ENCODE measurements around the gene MYO9B. TPM values are rescaled to one million over a fixed set of nuclear protein-coding genes. Genes with fewer than 3 reads are reported as not detected.
A peak's percentile ranks its signal among the peaks of the same experiment; 100 is the strongest.

The MYO9B gene
- total and polyA plus RNA-seq, 9 of the 15 experiments (the other 6 are each of a cell fraction or from before 2014, with no cell fraction given), result 2.4 to 77.6 (median 23.0) TPM

GRCh38 chr19:17035842-17036424 is 39.6 kb upstream of the MYO9B start (continued):
- TF ChIP-seq CREB3 (tag; conservative IDR thresholded peaks at IDR 0.05; ENCODE audit: low read depth), result no peak
- no peak for TF ChIP-seq ZFP91 (CRISPR knock-in tag; IDR thresholded peaks at IDR 0.05)
- TF ChIP-seq DACH1 (IDR thresholded peaks at IDR 0.05; ENCODE audit: partially characterized antibody), result peak; percentile 62
- no peak for TF ChIP-seq PRPF4 (IDR thresholded peaks at IDR 0.05; ENCODE audit: insufficient read depth, low read depth, low read length, poor library complexity, severe bottlenecking)
- no peak for TF ChIP-seq HNRNPH1 (optimal IDR thresholded peaks at IDR 0.05; ENCODE audit: low read depth, low read length)
- no peak for TF ChIP-seq ZBTB49 (CRISPR knock-in tag; IDR thresholded peaks at IDR 0.05; ENCODE audit: borderline replicate concordance)
- no peak for TF ChIP-seq ZEB2 (IDR thresholded peaks at IDR 0.05)
- TF ChIP-seq HBP1 (CRISPR knock-in tag; IDR thresholded peaks at IDR 0.05), result no peak
